GM19468 (cell line): ENCODE data around the gene QRFP.

Source experiments
- ATAC-seq: cut with Tn5 transposase; IDR thresholded peaks from one replicate; pipeline ENCODE4 v1.9.1; 2021; ENCODE audit warnings: mild to moderate bottlenecking, moderate library complexity, moderate number of reproducible peaks; ENCODE audit not compliant: unreplicated experiment; ENCODE audit errors: extremely low read depth

The QRFP gene

GRCh38 chr9:130893341-130894101 lies 3.1 kb downstream of the QRFP start:
- ATAC-seq = no peak

DNA sequence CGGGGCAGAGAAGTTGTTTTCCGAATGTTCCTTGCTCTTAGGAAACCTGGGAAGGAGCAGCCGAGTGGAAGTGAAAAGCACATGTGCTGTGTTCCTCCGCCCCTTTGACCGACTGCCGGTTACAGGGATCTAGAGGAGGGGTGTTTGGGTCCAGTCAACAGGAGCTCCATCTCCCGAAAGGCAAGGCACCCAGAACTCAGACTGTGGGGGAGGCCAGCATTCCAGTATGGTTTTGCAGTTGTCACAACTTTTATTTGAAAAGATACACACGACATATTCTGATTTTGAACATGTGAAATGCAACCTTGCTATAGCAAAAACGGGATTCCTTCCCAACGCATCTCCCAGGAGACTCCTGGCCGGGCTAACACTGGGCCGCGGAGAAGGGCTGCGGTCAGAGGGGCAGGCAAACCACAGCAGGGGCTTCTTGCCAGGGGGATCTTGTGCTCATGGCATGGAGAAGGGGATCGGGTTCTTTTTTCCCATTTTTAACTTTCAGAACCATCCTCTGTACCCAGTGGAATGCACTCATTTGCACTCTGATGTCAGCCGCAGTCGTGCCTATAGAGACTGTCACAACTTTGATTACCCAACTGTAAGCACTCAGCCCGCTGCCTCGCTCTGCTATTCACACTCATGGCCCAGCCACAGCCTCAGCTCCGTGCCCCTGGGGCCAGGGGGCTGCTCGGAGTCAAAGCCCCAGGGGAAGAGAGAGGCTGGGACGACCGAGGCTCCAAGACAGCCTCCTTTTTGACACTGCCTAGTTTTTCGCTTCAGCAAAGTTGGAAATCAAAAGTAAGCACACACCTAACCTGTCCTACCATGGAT lies 3.9 kb downstream of the QRFP start:
- no peak for ATAC-seq

GRCh38 chr9:130891688-130892476 lies 4.7 kb downstream of the QRFP start:
- no peak for ATAC-seq

DNA sequence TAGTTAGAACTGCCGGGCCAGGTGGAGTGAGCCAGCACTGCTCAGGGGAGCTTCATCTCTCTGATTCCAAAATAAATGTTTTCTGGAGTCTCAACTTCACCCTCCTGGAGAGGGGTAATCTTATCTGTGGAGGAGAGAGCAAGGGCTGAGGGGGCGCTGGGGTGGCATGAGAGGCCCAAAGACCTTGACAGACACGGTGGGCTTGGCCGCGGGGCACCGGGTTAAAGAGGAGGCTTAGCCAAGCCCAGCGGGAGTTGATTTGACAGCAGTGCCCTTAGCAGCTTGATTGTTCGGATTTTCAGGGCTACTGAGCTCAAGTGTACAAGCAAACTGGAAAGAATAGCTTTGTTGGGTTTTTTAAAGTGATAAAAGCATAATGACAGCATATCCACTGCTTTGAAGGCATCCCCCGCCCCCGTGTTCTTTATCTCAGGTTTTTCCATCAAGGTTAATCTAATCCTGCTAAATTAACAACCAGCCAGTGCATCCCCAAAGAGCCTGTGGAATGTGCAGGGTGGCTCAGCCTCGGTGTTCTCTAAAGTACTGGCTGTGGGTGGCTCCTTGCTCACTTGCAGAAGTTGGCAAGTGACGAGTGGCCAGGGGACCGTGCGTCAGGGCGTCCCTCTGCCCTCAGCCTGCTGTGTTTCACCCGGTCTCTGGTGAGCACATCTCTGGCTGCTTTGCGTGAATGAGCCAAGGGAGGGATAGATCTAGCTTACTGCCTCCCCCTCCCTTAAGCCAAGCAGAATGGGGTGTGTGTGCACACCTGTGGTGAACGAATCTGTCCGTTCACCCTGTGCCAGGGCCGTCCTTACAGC lies 5.5 kb downstream of the QRFP start:
- no peak for ATAC-seq

DNA sequence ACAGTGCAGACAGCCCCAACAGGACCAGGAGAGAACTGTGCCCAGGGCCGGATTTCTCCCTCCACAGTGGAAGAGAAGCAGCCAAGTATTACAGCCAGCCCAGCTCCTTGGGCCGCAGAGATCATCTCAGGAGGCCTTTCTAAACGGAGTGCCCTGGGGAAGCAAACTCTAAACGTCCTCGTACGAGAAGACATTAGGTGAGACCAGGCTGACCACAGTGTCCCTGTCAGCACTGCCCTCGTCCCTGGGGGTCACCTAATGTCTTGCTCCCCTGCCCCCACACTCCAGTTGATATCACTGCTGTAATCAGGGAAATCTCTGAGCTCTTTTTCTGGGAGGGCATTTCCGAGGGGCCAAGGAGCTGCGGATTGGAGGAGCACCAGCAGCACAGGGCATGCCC lies 6.5 kb downstream of the QRFP start:
- no peak for ATAC-seq

GRCh38 chr9:130888146-130888885 lies 8.3 kb downstream of the QRFP start:
- ATAC-seq = no peak

GRCh38 chr9:130887494-130888144 lies 9.0 kb downstream of the QRFP start:
- ATAC-seq = no peak

GRCh38 chr9:130886981-130887380 lies 9.6 kb downstream of the QRFP start:
- ATAC-seq = no peak

DNA sequence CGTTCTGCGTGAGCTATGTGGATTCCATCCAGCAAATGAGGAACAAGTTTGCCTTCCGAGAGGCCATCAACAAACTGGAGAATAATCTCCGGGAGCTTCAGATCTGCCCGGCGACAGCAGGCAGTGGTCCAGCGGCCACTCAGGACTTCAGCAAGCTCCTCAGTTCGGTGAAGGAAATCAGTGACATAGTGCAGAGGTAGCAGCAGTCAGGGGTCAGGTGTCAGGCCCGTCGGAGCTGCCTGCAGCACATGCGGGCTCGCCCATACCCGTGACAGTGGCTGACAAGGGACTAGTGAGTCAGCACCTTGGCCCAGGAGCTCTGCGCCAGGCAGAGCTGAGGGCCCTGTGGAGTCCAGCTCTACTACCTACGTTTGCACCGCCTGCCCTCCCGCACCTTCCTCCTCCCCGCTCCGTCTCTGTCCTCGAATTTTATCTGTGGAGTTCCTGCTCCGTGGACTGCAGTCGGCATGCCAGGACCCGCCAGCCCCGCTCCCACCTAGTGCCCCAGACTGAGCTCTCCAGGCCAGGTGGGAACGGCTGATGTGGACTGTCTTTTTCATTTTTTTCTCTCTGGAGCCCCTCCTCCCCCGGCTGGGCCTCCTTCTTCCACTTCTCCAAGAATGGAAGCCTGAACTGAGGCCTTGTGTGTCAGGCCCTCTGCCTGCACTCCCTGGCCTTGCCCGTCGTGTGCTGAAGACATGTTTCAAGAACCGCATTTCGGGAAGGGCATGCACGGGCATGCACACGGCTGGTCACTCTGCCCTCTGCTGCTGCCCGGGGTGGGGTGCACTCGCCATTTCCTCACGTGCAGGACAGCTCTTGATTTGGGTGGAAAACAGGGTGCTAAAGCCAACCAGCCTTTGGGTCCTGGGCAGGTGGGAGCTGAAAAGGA lies 10.9 kb downstream of the QRFP start:
- ATAC-seq = no peak

DNA sequence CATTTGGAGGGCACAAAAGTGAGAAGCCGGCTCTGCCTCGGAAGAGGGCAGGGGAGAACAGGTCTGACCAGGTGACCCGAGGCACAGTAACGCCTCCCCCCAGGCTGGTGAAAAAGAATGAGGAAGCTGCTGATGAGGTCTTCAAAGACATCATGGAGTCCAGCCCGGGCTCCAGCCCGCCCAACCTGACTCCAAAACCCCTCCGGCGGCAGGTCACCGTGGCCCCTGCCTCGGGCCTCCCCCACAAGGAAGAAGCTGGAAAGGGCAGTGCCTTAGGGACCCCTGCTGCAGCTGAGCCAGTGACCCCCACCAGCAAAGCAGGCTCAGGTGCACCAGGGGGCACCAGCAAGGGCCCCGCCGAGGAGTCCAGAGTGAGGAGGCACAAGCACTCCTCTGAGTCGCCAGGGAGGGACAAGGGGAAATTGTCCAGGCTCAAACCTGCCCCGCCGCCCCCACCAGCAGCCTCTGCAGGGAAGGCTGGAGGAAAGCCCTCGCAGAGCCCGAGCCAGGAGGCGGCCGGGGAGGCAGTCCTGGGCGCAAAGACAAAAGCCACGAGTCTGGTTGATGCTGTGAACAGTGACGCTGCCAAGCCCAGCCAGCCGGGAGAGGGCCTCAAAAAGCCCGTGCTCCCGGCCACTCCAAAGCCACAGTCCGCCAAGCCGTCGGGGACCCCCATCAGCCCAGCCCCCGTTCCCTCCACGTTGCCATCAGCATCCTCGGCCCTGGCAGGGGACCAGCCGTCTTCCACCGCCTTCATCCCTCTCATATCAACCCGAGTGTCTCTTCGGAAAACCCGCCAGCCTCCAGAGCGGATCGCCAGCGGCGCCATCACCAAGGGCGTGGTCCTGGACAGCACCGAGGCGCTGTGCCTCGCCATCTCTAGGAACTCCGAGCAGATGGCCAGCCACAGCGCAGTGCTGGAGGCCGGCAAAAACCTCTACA lies 11.8 kb downstream of the QRFP start:
- no peak for ATAC-seq

- no peak for ATAC-seq
Observed at GRCh38 chr9:130884111-130884531, 12.5 kb downstream of the QRFP start.

GRCh38 chr9:130883479-130883878 lies 13.1 kb downstream of the QRFP start:
- ATAC-seq = no peak

GRCh38 chr9:130882696-130883225 lies 13.9 kb downstream of the QRFP start:
- no peak for ATAC-seq

- no peak for ATAC-seq
Observed at GRCh38 chr9:130881516-130881915, 15.1 kb downstream of the QRFP start.

GRCh38 chr9:130880599-130881220 lies 15.9 kb downstream of the QRFP start:
- ATAC-seq = no peak

DNA sequence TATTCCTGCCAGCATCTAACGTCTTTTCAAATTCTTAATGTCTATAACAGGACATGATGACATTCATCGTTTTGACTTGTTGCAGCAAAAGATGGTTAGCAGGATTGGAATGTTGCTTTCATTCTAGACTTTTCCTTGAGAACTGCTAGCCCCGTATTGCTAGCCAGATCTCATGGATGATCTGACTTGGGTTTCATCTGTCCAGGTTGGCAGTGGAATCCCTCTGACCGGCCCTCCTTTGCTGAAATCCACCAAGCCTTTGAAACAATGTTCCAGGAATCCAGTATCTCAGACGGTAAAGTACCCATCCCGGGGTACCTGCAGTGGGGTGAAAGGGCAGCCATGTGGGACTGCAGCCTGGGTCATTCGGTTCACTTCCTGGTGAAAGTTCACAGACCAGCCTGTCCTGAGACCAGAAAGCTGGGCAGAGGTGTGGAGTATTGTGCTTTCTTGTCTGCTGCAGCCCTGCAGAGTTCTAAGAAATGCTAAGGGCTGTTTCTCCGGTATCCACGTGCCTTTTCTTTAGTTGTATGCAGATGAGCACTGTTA lies 16.7 kb downstream of the QRFP start:
- no peak for ATAC-seq
